DMS114 treated with DMSO at 0.1 percent for 48 hours (cell line): ENCODE data around the gene CTSO.

Experiments
- DNase-seq: peaks from one replicate; lab custom pipeline; 2025; ENCODE audit not compliant: unreplicated experiment; lab: John Stamatoyannopoulos, UW

CTSO gene

DNA sequence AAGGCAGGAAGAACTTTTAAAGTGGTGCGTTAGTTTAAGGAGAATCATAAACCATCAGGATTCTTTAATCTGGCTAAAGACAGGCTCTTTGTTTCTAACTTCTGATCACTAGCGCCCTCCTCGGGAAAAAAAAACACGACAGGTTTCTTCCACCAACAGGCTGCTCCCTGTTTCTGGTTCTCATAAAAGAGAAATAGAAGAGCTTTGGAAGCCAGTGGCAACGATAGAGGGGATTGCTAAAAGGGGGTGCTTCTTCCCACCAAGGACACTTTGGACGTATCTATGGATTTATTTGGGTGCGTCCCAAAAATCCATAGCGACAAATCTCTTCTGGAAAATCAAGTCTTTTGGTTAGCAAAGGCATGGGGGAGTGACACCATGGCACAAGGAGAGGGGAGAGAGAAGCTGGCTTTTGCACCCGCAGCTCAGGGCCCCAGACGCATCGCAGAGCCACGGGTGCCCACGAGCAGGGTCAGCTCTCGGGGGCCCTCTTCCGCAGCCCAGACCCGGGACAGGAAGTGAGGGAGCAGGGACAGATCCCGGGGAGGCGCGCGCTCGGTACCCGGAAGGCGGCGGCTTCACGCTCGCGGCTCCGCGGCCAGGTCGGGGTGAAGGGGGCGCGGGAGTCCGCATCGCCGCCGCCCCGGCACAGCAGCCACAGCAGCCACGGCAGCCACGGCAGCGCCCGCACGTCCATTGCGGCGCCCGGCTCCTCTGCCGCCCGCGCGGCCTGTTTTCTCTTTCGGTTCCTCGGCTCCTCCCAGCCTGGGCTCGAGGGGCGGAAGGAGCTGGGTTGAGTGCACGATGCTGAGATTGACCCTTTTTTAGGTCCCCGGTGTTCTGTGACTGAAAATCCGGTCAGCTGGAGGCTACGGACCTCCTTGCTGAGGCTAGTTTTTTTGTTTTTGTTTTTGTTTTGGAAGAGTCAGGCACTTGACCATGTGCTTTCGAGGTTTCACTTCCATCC, at the start of gene CTSO:
Gene CTSO, minus strand, starts transcription at position 716 of the 967 bp plus-strand sequence. Its CDS starts 19 bp downstream, at position 697.
- peak; percentile 71 for DNase-seq

- no peak for DNase-seq
Observed at GRCh38 chr4:156000491-156000890, 46.8 kb upstream of the CTSO start.

GRCh38 chr4:155999725-156000124, 46.1 kb upstream of the CTSO start:
- no peak for DNase-seq

DNA sequence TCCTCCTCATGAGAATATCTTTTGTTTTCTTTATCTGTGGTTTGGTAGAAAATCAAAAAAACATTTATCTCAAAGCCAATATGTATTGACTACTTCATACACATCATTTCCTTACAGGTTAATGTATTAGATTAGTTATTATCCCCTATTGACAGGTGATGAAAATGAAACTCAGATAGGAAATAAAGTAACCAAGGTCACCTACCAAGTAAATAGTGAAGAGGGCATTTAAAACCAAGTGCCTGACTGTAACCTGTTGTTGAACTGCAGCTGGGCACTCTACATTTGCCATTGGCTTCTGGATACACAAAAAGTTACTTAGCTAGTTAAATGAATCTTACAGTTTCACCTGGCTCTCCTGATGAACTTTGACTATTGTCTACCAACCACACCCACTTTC, 41.4 kb upstream of the CTSO start:
- no peak for DNase-seq

DNA sequence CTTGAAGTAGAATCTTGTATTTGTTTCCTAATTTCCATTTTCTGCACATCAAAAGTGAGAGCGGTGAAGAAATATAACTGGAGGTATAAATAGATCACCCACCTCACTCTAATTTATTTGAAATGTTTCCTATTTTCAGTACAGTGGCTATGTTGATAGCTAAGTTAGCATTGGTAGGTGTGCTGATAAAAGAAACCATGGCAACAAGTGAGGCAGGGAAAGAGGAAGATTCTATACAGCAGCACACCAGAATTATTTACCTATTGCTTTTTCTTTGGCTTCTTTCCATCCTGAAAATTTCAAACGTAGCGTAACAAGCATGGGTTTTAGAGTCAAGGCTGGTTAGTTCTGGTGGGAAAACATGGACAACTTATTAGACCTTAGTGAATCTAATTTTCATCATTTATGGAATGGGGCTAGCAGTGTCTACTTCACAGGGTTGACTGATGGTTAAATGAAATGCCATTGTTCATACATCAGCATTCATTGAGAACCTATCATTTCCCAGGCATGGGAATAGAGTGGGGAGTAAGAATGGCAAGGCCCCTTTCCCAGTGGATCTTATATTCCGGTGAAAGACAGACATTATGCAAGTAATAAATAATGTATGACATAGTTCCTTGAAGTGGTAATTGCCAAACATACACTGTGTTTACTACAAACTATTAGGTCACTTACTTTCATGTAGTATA, 30.6 kb upstream of the CTSO start:
- no peak for DNase-seq

- DNase-seq: no peak
Observed at GRCh38 chr4:155982736-155983385, 29.2 kb upstream of the CTSO start.

DNA sequence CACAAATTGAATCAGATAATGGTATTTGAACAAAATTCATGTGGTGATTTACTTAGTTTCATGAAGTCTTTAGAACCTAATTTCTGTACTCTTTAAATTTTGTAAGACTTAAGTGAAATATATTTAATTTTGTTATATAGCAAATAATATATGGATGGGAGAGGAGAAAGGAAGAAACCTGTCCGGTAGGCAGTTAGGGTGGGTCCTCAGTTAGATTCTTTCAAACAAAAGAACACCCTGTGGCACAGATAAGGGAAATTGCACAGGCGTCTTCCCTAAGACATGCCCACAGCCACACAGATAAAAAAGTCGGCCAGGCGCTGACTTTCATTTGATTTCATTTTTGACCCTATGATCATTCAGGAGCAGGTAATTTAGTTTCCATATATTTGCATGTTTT, 25.1 kb upstream of the CTSO start:
- DNase-seq: no peak

DNA sequence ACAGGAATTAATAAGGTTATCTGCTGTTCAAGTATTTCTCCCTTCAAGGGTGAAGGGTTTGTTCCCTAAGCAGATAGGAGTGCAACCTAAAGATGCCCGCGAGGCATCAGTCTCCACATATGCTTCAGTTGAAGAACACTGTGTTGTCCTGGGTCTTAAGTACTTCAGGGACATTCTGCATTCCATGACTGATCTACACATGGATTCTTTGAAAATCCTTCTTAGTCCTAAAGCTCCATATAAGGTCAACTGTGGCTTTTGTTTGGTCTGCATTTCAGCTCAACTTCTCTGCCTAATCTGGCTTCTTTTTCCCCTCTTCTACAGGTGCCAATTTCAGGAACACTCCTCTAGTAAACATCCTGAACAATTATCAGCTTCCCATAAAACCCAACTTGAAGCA, 21.8 kb upstream of the CTSO start:
- no peak for DNase-seq

DNA sequence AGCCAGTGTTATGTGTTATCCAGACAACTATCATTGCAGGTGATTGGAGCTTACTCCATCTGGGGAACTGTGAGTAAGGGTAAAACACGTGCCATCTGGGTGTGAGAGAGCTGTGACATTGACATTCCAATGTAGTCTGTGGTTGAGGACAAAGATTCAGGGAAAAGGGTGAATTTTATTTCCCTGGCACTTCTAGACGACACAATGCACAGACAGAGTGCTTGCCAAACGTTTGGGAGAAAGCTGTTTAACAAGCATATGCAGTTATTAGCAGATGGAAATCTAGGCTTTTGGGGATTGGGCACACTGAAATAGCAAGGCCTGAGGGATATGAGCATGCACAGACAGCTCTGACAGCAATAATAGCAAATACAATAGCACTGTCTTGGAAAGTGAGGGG, 21.3 kb upstream of the CTSO start:
- no peak for DNase-seq

- no peak for DNase-seq
Observed at GRCh38 chr4:155974476-155974749, 20.7 kb upstream of the CTSO start.

GRCh38 chr4:155973639-155974475, 20.2 kb upstream of the CTSO start:
- DNase-seq: no peak

- DNase-seq: peak; percentile 9
Observed at GRCh38 chr4:155972098-155972497, 18.4 kb upstream of the CTSO start.

DNA sequence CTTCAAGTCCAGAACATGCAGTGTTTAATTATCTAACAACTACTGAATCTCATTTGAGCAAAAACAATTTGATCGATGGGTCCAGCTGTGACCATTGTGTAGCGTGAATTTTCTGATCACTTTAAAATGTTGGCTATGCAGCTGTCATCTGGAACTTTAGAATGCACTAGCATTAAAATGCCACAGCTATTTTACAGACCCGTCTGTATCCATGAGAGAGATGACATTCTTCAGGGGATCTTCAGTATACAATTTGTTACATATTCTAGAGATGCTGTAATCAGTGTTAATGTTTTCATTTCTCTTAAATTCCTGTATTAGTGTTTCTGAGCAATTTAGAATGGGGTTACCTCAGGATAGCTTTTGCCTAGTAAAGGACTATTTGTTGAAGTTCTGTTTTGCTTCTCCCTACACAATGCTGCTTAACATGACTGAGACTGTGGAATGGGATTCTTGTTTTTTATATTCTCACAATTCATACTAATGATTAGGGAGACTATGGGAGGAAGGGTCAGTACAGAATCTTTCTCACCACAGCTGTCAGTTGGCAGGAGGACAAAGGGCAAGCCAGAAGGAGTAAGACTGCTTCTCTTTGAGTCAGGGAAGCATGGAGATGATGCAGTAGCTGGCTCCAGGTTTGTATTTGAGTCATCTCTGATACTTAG, 13.2 kb upstream of the CTSO start:
- DNase-seq: no peak

- DNase-seq: no peak
Observed at GRCh38 chr4:155966171-155966570, 12.5 kb upstream of the CTSO start.

- no peak for DNase-seq
Observed at GRCh38 chr4:155964016-155964891, 10.6 kb upstream of the CTSO start.

DNA sequence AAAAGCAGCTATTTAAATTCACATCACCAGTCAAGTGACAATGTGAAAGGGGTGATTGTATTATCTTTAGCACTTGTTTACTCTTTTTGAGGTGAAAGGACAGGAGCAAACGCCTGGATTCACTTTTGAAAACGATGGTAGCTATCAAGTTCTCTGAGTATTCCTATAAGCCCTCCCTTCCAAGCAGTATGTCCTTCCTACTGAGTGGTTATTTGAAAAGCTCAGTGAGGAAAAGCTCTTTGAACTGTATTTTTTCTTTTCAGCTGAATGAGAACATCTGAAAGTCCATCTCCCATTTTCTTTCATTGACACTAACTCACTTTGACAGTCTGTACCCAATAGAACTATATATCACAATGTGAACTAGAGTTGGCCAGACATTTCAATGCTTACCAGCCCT, 9.1 kb upstream of the CTSO start:
- DNase-seq: no peak

DNA sequence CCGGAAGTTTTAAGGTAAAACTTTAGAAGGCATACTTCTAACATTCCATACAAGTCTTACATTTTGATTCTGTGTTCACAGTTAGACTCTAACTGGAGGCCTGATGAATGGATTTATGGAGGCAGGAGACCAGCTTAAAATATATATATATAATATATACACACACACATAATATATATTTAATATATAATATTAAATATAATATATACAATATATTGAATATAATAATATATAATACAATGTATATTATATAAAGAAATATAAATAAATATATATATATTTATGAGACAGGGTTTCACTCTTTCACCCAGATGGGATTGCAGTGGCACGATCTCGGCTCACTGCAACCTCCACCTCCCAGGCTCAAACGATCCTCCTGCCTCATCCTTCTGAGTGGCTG, 7.9 kb upstream of the CTSO start:
- no peak for DNase-seq

DNA sequence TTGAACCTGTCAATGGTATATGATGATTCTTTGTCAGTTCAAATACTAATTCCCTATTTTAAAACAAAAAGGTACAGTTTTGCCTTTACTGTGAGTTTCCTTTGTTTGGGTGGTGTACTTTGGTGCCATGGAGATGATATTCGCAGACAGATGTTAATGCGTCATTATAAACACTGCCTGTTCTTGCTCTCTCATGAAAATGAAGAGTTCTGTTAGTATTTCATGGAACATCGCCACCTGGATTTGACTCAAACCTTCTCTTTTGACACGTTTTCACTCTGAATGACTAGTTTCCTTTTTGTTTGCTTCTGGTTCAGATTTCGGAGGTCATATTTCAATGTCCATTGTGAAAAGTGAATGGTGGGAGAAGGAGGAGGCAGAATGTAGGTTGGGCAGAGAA, 6.9 kb upstream of the CTSO start:
- DNase-seq: no peak

GRCh38 chr4:155959417-155959816, 5.8 kb upstream of the CTSO start:
- DNase-seq: no peak

GRCh38 chr4:155956461-155956860, 2.8 kb upstream of the CTSO start:
- DNase-seq: no peak
